Activated CD4-positive, alpha-beta memory T cell treated with anti-CD3 and anti-CD28 coated beads for 36 hours (primary cell): Measurements from ENCODE around the gene VSTM5. TPM values are rescaled to one million over a fixed set of nuclear protein-coding genes. Genes with fewer than 3 reads are reported as not detected.

ENCODE experiments used
- CTCF ChIA-PET: fragments of 350-600 bp; sonication (Branson Sonifier 250); formaldehyde crosslinking; loops from one replicate; lab custom pipeline; 2021; ENCODE audit warnings: antibody characterized with exemption, inconsistent platforms; lab: Charles Lee
- POLR2A ChIA-PET: fragments of 350-600 bp; sonication (Branson Sonifier 250); formaldehyde crosslinking; loops from one replicate; lab custom pipeline; 2021; ENCODE audit warnings: antibody characterized with exemption; lab: Charles Lee
- DNase-seq: peaks from one replicate; pipeline ENCODE4 v3.0.0-alpha.2; 2020
- H3K27ac Mint-ChIP-seq: one replicate; pipeline ENCODE4 v1.8.0; 2021; ENCODE audit warnings: mixed read lengths
- H3K27me3 Mint-ChIP-seq: one replicate; pipeline ENCODE4 v1.8.0; 2021; ENCODE audit warnings: mixed read lengths
- H3K36me3 Mint-ChIP-seq: one replicate; pipeline ENCODE4 v1.8.0; 2021; ENCODE audit warnings: mixed read lengths
- H3K4me1 Mint-ChIP-seq: one replicate; pipeline ENCODE4 v1.8.0; 2021; ENCODE audit warnings: low read depth, mixed read lengths
- H3K4me3 Mint-ChIP-seq: one replicate; pipeline ENCODE4 v1.8.0; 2021; ENCODE audit warnings: mild to moderate bottlenecking, mixed read lengths
- H3K9me3 Mint-ChIP-seq: one replicate; pipeline ENCODE4 v1.8.0; 2021; ENCODE audit warnings: mixed read lengths
- intact Hi-C: fragments of 100-400 bp; cut with micrococcal nuclease; formaldehyde crosslinking; loops from one replicate; pipeline ENCODE4 v1.15.1; 2023
- total RNA-seq, 2 experiments: library from RNA; stranded (reverse); gene quantifications; one replicate each; pipeline ENCODE4 v1.2.3, GENCODE V29; 2021

Gene VSTM5
- total RNA-seq, 2 experiments from 2014 or later: not detected

DNA sequence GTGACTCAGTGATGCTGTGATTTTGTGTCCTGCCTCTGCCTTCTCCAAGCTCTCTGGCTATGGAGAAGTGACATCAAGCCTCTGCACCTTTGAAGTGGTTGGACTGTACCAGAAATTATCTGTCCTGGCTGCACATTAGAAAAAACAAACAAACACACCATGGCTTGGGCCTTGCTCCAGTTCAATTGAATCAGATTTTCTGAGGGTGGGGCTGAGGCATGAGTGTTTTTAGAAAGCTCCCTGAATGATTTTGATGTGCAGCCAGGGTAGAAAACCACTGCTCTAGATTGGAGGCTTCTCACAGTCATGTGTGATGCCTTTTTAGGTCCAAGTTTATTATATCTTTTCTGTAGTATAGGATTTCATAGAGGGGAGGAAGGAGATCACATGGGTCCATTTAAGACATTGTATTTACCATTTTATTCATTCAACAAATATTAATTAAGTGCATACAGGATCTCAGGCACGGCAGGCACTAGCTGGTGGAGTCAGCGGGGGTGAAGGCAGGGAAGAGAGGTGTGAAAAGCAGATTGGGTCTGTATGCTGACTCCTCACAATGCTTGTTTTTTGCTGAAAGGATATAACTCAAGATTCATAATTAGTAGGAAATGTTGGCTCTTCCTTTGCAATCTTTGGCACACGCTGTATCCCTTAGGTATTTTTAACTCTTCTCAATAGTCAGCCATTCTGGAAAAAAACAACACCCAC lies 7.1 kb upstream of the VSTM5 start:
- no peaks in the 10 kb centered on the region for H3K27me3 Mint-ChIP-seq
- H3K4me1 Mint-ChIP-seq: no peaks in the 10 kb centered on the region
- POLR2A ChIA-PET: no interaction called here
- no peaks in the 10 kb centered on the region for H3K9me3 Mint-ChIP-seq
- intact Hi-C loops: no loop called here
- H3K27ac Mint-ChIP-seq: no peak overlapping the region
- CTCF ChIA-PET: no interaction called here
- H3K36me3 Mint-ChIP-seq: no peaks in the 10 kb centered on the region
- DNase-seq: no peak
- H3K4me3 Mint-ChIP-seq: no peak overlapping the region

DNA sequence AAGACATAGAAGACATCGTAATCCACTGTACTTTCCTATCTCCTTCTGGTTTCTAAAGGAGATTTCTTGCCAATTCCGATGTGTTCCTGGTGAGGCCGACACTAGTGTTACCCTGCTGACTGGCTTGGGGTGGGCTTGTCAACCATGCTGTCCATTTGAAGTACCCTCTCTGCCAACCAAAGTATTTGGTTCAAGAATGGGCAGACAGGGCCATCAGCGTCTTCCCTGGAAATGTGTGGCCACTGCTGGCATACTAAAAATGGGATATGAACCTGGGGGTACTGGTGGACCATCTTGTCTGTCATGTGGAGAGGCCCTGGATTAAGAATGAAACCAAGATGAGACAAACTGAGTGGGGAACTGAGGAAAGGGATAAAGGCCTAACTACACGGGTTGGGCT lies 1.8 kb upstream of the VSTM5 start:
- no peak overlapping the region for H3K4me3 Mint-ChIP-seq
- H3K27me3 Mint-ChIP-seq: peaks cover 17% of the 10 kb centered on the region
- H3K27ac Mint-ChIP-seq: no peak overlapping the region
- H3K4me1 Mint-ChIP-seq: peaks cover 3% of the 10 kb centered on the region
- DNase-seq: no peak
- CTCF ChIA-PET: no interaction called here
- POLR2A ChIA-PET: no interaction called here
- no peaks in the 10 kb centered on the region for H3K36me3 Mint-ChIP-seq
- no peaks in the 10 kb centered on the region for H3K9me3 Mint-ChIP-seq
- intact Hi-C loops: no loop called here

GRCh38 chr11:93849751-93850593 lies 446 bp downstream of the VSTM5 start:
- Mint-ChIP-seq H3K27ac (no peak overlapping the region), H3K9me3 (no peaks in the 10 kb centered on the region), H3K27me3 (peaks cover 17% of the 10 kb centered on the region), H3K4me1 (peaks cover 3% of the 10 kb centered on the region), H3K4me3 (no peak overlapping the region), H3K36me3 (no peaks in the 10 kb centered on the region)
- intact Hi-C loops: no loop called here
- DNase-seq: no peak
- POLR2A ChIA-PET: no interaction called here
- CTCF ChIA-PET: no interaction called here

DNA sequence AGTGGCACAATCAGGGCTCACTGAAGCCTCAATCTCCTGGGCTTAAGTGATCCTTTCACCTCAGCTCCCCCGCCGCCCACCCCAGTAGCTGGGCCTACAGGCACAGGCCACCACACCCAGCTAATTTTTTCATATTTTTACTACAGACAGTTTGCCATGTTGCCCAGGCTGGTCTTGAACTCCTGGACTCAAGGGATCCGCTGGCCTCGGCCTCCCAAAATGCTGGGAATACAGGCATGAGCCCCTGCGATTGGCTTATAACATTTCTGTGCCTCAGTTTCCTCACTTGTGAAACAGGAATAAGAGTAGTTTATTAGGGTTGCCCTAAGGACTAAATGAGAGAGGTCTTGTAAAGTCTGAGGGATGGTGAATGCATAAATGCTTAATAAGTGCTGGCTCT lies 1.2 kb downstream of the VSTM5 start:
- ChIA-PET POLR2A (no interaction called here), CTCF (no interaction called here)
- H3K9me3 Mint-ChIP-seq: no peaks in the 10 kb centered on the region
- intact Hi-C loops: no loop called here
- no peak overlapping the region for H3K27ac Mint-ChIP-seq
- peaks cover 17% of the 10 kb centered on the region for H3K27me3 Mint-ChIP-seq
- H3K4me3 Mint-ChIP-seq: no peak overlapping the region
- H3K4me1 Mint-ChIP-seq: peaks cover 3% of the 10 kb centered on the region
- DNase-seq: no peak
- no peaks in the 10 kb centered on the region for H3K36me3 Mint-ChIP-seq

- Mint-ChIP-seq H3K9me3 (no peaks in the 10 kb centered on the region), H3K27ac (no peak overlapping the region), H3K4me1 (peaks cover 3% of the 10 kb centered on the region), H3K4me3 (no peak overlapping the region), H3K36me3 (no peaks in the 10 kb centered on the region), H3K27me3 (peaks cover 13% of the 10 kb centered on the region)
- ChIA-PET POLR2A (no interaction called here), CTCF (no interaction called here)
- DNase-seq: no peak
- intact Hi-C loops: no loop called here
These were observed 4.0 kb downstream of the VSTM5 start for GRCh38 chr11:93846411-93846810.

DNA sequence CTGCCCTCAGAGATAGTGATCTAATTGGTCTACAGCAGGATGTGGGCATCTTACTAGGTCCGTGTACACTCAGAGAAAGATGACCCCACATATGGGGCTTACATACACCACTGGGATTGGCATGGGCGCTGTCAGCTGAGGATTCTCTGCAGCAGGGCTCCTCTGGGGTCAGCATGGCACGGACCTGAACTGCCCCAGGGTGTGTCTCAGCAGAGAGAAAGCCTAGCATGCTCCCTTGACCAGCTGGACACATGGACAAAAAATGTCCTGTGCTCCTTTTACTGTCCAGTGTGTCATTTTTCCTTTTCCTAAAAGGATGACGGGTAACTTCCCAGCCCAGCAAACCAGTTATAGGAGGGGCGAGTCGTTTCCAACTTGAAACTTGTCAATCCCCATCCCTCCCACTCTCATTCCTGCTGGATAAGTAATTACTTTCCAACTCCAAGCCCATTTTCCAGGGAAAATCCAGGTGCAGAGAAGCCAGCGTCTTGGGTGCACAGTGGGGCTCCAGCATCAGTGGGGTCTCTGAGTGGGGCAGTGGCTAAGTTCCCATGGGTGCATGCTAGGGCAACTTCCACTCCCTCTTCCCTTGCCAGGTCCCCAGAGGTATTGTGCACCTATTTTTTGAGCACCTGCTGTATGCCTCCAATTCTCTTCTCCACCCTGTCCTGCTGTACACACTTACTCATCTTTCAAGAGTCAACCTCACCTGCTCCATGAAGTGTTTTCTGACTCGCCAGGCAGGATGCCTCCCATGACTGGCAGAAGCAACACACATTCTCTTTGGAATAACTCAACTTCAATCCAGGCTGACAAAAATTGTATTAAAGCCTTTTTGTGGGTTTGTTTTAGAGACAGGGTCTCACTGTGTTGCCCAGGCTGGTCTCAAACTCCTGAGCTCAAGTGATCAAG lies 5.0 kb downstream of the VSTM5 start:
- POLR2A ChIA-PET: no interaction called here

DNA sequence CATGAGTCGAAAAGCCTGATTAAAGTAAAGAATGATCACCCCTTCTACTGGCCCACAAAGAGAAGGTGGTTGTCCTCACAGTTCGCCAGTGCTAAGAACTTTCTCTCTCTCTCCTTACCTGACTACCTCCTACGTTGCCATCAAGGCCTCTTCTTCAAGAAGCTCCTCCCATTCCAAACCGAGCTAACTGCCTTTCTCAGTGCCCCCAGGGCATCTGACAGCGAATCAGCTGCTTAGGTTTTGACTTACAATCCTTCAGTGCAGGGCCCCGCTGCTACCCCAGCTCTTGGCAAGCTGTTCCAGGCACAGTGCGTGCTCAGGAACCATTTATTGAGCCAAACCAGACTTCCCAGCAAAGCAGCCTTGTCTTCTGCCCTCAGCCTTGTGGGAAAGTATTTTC lies 5.8 kb downstream of the VSTM5 start:
- no peak overlapping the region for H3K27ac Mint-ChIP-seq
- peaks cover 2% of the 10 kb centered on the region for H3K4me1 Mint-ChIP-seq
- H3K27me3 Mint-ChIP-seq: peaks cover 3% of the 10 kb centered on the region
- no peaks in the 10 kb centered on the region for H3K36me3 Mint-ChIP-seq
- intact Hi-C loops: no loop called here
- no peaks in the 10 kb centered on the region for H3K9me3 Mint-ChIP-seq
- H3K4me3 Mint-ChIP-seq: no peak overlapping the region
- ChIA-PET POLR2A (no interaction called here), CTCF (no interaction called here)
- DNase-seq: no peak

More for the DNA sequence above, 5.0 kb downstream of the VSTM5 start:
- peaks cover 3% of the 10 kb centered on the region for H3K4me1 Mint-ChIP-seq
- CTCF ChIA-PET: no interaction called here
- intact Hi-C loops: no loop called here
- no peak for DNase-seq
- H3K27me3 Mint-ChIP-seq: peaks cover 5% of the 10 kb centered on the region
- no peak overlapping the region for H3K27ac Mint-ChIP-seq
- H3K4me3 Mint-ChIP-seq: no peak overlapping the region
- no peaks in the 10 kb centered on the region for H3K9me3 Mint-ChIP-seq
- H3K36me3 Mint-ChIP-seq: no peaks in the 10 kb centered on the region

GRCh38 chr11:93843906-93844305 lies 6.5 kb downstream of the VSTM5 start:
- Mint-ChIP-seq H3K36me3 (no peaks in the 10 kb centered on the region), H3K27ac (no peak overlapping the region), H3K4me3 (no peak overlapping the region), H3K9me3 (no peaks in the 10 kb centered on the region), H3K4me1 (no peaks in the 10 kb centered on the region), H3K27me3 (no peaks in the 10 kb centered on the region)
- intact Hi-C loops: no loop called here
- DNase-seq: no peak
- ChIA-PET POLR2A (no interaction called here), CTCF (no interaction called here)

GRCh38 chr11:93842461-93842860 lies 8.0 kb downstream of the VSTM5 start:
- intact Hi-C loops: no loop called here
- Mint-ChIP-seq H3K36me3 (no peaks in the 10 kb centered on the region), H3K9me3 (no peaks in the 10 kb centered on the region), H3K4me3 (no peak overlapping the region), H3K27ac (no peak overlapping the region), H3K4me1 (no peaks in the 10 kb centered on the region), H3K27me3 (no peaks in the 10 kb centered on the region)
- ChIA-PET CTCF (no interaction called here), POLR2A (no interaction called here)
- DNase-seq: no peak

GRCh38 chr11:93842034-93842433 lies 8.4 kb downstream of the VSTM5 start:
- intact Hi-C loops: no loop called here
- Mint-ChIP-seq H3K27ac (no peak overlapping the region), H3K4me1 (no peaks in the 10 kb centered on the region), H3K4me3 (no peak overlapping the region), H3K36me3 (no peaks in the 10 kb centered on the region), H3K9me3 (no peaks in the 10 kb centered on the region), H3K27me3 (no peaks in the 10 kb centered on the region)
- POLR2A ChIA-PET: no interaction called here
- CTCF ChIA-PET: interaction anchor here (0.6 kb wide), 1 partner anchor 661 kb away, joined by 5 read pairs; no protein-coding TSS in a partner anchor
- no peak for DNase-seq

DNA sequence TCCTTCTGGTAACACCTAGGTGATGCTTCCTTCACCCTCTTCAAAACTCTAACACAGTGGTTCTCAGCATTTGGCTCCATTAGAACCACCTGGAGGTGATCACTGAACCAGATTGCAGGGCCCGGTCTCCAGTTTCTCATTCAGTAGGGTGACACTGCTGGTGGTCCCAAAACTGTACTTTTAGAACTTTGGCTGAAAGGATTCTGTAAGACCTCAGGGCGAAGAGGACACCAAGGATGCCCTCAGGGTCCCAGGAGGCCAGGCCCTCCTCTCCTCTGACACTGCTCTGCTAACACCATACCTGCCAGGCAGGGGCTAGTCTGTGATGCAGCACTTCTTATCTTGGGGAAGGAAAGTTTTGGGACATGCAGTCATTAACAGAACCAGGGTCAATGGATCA lies 9.0 kb downstream of the VSTM5 start:
- H3K4me3 Mint-ChIP-seq: no peak overlapping the region
- DNase-seq: no peak
- H3K9me3 Mint-ChIP-seq: no peaks in the 10 kb centered on the region
- no peak overlapping the region for H3K27ac Mint-ChIP-seq
- no peaks in the 10 kb centered on the region for H3K36me3 Mint-ChIP-seq
- ChIA-PET CTCF (interaction anchor here (0.6 kb wide), 1 partner anchor 662 kb away, joined by 5 read pairs; no protein-coding TSS in a partner anchor), POLR2A (no interaction called here)
- H3K27me3 Mint-ChIP-seq: no peaks in the 10 kb centered on the region
- intact Hi-C loops: no loop called here
- H3K4me1 Mint-ChIP-seq: no peaks in the 10 kb centered on the region

GRCh38 chr11:93840981-93841380 lies 9.4 kb downstream of the VSTM5 start:
- Mint-ChIP-seq H3K36me3 (no peaks in the 10 kb centered on the region), H3K27me3 (no peaks in the 10 kb centered on the region), H3K27ac (no peak overlapping the region), H3K4me1 (no peaks in the 10 kb centered on the region), H3K9me3 (no peaks in the 10 kb centered on the region), H3K4me3 (no peak overlapping the region)
- DNase-seq: no peak
- ChIA-PET CTCF (no interaction called here), POLR2A (no interaction called here)
- intact Hi-C loops: no loop called here
